Measurements from ENCODE around the gene ZFAND6.

- TF ChIP-seq, protein P1, sequence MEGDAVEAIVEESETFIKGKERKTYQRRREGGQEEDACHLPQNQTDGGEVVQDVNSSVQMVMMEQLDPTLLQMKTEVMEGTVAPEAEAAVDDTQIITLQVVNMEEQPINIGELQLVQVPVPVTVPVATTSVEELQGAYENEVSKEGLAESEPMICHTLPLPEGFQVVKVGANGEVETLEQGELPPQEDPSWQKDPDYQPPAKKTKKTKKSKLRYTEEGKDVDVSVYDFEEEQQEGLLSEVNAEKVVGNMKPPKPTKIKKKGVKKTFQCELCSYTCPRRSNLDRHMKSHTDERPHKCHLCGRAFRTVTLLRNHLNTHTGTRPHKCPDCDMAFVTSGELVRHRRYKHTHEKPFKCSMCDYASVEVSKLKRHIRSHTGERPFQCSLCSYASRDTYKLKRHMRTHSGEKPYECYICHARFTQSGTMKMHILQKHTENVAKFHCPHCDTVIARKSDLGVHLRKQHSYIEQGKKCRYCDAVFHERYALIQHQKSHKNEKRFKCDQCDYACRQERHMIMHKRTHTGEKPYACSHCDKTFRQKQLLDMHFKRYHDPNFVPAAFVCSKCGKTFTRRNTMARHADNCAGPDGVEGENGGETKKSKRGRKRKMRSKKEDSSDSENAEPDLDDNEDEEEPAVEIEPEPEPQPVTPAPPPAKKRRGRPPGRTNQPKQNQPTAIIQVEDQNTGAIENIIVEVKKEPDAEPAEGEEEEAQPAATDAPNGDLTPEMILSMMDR (conservative IDR thresholded peaks at IDR 0.05 in 1 of 2, IDR thresholded peaks at IDR 0.05 in 1 of 2; ENCODE audit: low read depth in 1 of 2, low read length in 2 of 2), result no peak
- no peak for TF ChIP-seq EZH2 (IDR thresholded peaks at IDR 0.05; ENCODE audit: low read length, missing control alignments)
These were observed 99.8 kb downstream of the ZFAND6 start for GRCh38 chr15:80159301-80159700.
